ENCODE measurements around the gene TLL1. TPM values are rescaled to one million over a fixed set of nuclear protein-coding genes. Genes with fewer than 3 reads are reported as not detected.

The TLL1 gene
- 0.09 to 0.30 TPM (median 0.15 TPM) in 5 replicates for total RNA-seq (2022; extraction: Qiagen RNA extraction)

GRCh38 chr4:165872461-165873297, at the start of gene TLL1:
Gene TLL1, plus strand, starts transcription at chr4:165873237. Its CDS starts 668 bp downstream, at chr4:165873905.

Data from A549 treated with CORT108297 at 1 μM for 4 hours (cell line).